GM12875 (cell line): ENCODE data around the gene WDHD1.
"Not testable (repeated sequence)": the region's sequence is repeated elsewhere in the genome, so short reads cannot be mapped to it uniquely, and the experiment has no call there.

Experiments used
- H3K4me3 ChIP-seq: one replicate; pipeline ENCODE4 v1.5.1; 2011; ENCODE audit warnings: low read depth, low read length, control low read depth
- CTCF ChIP-seq: IDR thresholded peaks from 2 replicates; pipeline ENCODE4 v1.5.1; 2011; ENCODE audit warnings: low read depth, mild to moderate bottlenecking, control low read depth, inconsistent platforms, low read length, moderate library complexity, borderline replicate concordance; ENCODE audit not compliant: insufficient read depth

WDHD1 gene

DNA sequence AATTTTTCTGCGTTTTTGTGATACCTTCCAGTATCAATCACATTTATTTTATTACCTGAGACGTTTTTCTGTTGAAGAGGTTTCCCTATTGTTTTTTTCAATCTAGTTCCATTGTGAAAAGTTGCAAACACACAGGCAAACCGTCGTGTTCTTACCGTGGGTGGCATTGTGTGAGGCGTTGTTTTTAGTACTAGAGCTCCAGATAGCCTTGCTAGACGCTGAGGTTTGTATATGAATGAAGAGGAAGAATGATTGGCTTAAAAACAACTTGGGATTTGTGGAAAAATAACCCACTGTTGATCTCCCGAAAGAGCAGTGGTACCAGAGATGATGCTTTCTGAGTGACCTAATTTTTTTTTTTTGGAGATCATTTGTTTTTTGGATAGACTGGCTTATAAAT is 1.2 kb upstream of the WDHD1 start:
- H3K4me3 ChIP-seq, result peak overlapping the region; percentile 99
- TF ChIP-seq CTCF, result no peak

DNA sequence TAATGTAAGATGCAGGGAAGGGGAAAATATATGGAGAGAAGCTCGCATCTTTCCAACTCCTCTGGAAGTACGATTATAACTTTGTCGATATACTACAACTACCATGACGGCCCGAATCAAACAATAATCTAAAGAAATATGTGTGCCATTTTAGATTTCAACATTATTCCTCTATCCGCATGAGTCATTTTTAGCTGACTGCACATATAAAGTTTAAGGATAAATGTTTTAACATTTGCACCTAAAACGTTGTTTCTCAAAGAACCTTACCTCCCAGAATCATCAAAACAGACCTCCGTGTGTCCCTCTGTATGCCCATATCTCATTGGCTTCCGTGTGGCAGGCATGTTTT is 482 bp downstream of the WDHD1 start:
- H3K4me3 ChIP-seq, result peak overlapping the region; percentile 99
- TF ChIP-seq CTCF, result no peak

DNA sequence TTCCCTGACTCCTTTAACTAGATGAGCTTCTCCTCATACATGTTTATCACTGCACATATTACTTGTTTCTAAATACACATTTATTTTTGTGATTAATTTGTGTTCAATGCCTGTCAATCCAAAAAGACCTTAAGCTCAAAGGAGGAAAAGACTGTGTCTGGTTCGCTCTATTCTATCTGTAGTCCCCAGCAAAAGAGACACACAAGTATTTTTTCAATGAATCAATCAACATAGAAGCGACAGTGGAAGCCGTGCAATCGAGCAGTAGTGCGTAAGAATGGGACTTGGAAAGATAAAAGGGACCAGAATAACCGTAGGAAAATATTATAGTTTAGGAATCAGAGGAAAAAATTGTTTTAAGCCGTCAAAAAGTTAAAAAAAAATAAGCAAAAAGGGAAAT is 951 bp downstream of the WDHD1 start:
- H3K4me3 ChIP-seq, result peak overlapping the region; percentile 99
- TF ChIP-seq CTCF, result no peak

DNA sequence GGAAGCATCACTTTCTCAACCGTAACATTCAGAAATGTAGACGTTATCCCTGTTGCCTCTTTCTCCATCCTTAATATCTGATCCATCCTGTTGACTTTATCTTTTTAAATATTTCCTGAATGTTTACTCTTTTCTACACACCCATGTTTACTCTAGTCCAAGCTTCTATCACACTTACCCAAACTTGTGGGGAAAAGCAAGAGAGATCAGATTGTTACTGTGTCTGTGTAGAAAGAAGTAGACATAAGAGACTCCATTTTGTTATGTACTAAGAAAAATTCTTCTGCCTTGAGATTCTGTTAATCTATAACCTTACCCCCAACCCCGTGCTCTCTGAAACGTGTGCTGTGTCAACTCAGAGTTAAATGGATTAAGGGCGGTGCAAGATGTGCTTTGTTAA is 2.5 kb downstream of the WDHD1 start:
- not testable (repeated sequence) for H3K4me3 ChIP-seq

DNA sequence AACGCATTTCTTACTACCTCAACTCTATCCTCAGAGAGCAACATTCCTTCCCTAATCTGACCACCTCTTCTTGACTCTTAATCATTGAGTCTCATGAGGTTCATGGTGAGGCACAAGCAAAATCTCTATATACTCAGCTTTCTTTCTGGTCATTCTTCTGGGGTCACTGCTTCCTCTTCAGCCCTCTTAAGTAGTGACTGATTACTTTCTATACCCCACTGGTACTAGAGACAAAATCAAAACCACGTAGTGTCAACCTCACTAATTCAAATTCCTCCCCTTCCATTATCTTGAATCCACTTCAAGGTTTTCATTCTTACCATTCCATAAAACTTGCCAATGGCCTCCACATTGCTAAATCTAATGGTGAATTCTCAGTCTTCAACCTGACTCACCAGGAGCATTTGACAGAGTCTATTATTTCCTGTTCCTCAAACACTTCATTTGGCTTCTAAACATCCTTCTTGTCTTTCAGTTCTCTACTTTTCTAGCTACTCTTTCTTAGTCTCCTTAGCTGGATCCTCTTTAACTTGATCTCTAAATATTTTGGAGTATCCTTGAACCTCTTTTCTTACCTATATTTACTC is 6.8 kb downstream of the WDHD1 start:
- TF ChIP-seq CTCF, result no peak

GRCh38 chr14:55015006-55015405 is 11.9 kb downstream of the WDHD1 start:
- TF ChIP-seq CTCF, result no peak
- H3K4me3 ChIP-seq, result no peak overlapping the region

More for the DNA sequence above, 6.8 kb downstream of the WDHD1 start:
- no peak overlapping the region for H3K4me3 ChIP-seq

DNA sequence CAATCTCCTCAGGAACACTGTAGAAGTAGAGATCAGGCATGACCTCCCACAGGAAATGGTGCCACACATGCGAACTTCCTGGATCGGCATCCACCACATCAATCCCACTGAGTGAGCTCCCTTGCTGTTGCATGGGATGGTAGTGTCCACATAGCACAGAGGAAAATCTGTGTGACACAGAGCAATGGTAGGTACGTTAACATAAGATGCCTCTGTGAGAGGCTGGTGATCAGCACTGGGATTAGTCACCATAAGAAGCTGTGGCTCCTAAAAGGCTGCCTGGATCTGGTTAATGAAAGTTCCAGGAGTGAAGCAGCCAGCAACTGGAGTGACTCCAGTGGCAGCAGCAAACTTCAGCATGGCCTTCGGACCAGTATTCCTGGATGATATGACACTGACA is 21.8 kb downstream of the WDHD1 start:
- TF ChIP-seq CTCF, result no peak
- no peak overlapping the region for H3K4me3 ChIP-seq

- TF ChIP-seq CTCF, result no peak
- no peak overlapping the region for H3K4me3 ChIP-seq
Measured at GRCh38 chr14:55000381-55000780, 26.5 kb downstream of the WDHD1 start.
